Stimulated activated CD4-positive, alpha-beta T cell treated with anti-CD3 and anti-CD28 coated beads, TNF-alpha, amount 100 ng/mL, for 1 hour (primary cell): ENCODE data around the gene SSPN.

Experiments used
- DNase-seq, 3 donors: peaks; one replicate each; pipeline ENCODE4 v3.0.0-alpha.2; 2020; ENCODE audit warnings: low read depth in 3 of 3, low spot score in 1 of 3

SSPN gene

GRCh38 chr12:26195250-26195640, at the start of gene SSPN:
Gene SSPN, plus strand, starts transcription at chr12:26195573. Its CDS starts 100 bp downstream, at chr12:26195673.
- no peak for DNase-seq

DNA sequence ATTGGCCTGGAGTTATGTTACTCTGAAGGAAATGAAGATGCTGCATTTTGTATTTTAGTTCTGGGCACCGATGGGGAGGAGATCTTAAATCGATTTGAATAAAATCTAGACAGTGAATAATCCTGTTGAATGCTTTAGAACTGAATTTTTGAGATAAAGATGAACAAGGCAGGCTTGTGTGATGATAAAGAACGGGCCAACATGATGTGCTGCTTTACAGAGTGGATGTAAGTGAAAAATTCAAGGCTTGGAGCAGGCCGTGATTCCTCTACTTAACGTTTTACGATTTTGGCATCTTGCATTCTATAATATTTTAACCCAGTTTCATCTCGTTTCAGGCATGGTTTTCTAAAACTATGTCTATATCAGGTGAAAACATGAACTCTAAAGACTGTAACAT, 47.1 kb upstream of the SSPN start:
- DNase-seq = no peak

- DNase-seq = no peak
These were observed 45.3 kb upstream of the SSPN start for GRCh38 chr12:26149968-26150500.

DNA sequence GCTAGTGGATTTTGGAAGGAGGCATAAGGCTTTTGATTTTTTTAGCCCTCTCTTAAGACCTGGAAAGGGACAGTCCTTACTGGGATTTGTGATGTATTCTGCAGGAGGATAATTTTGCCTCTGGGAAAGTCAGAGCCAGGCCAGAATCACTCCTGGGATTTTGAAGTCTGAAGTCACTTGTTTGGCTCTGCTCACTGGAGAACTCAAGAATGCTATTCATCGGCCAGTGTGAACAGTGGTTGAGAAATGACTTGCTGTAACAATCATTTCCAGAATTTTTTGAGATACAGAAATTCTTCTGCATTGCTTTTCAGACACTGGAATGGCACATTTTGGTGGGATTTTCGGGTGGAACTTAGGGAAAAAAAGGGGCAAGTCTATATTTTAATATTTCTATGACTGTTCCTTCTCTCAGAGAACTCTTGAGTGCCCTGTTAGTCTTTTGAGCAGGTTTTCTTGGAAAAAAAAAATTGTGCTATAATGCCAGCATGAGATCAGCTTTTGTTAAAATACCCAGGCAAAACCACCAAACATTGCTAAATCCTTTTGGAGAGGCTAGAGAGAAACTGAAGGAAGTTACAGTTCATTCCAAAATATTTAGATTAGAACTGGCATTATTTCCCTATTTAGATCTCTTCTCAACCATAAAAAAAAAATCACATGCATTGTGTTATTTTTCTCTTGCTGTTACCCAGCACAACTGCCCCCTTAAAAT, 44.5 kb upstream of the SSPN start:
- DNase-seq = no peak

- DNase-seq = no peak
These were observed 42.8 kb upstream of the SSPN start for GRCh38 chr12:26152507-26153102.

DNA sequence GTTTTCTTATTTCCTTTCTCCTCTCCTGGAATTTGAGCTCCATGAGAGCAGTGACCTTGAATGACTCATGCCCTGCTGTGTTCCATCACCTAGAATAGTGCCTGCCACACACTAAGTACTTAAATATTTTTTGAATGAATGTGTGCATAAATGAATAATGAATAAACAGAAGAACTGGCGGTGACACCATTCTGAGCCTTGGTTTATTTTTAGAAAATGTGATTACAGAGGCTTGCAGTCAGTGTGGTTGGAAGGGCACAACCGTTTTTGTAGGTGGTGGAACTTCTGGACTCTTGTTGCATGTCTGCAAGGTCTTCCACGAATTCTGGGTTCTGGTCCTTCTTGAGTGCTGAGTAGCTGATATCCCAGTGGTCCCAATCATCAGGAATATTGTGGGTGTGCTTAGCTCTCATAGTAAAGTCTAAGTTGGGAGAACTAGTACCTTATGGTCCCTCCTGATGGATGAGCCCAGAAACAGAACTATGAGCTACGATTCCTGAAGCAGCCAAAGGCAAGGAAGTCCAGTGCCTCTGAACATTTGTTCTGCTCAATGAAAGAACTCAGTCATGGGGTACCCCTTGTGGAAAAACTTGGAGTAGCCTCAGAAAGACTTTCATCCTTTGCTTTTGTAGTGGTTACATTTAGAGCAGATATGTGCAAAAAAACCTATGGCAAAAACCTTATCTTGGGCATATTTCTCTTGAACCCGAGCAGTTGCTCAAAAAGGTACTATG, 41.8 kb upstream of the SSPN start:
- DNase-seq = no peak

GRCh38 chr12:26156201-26156871, 39.0 kb upstream of the SSPN start:
- DNase-seq = no peak

DNA sequence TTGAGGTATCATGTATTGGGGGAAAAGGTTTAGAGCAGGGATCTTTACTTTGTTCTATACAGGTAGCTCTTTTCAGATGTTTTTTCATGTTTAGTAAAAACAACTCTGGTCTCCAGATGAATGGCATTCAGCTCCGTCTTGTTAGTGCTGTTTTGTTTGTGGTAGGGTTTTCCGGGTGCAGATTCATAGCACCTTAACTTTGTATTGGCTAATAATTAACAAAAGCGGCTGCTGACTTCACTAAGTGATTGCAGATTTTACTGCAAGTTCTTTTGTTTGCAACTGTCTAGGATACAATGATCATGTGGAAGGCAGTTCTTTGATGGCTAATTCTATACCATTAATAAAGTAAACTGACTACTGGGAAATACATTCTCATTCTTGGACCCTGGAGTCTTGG, 38.4 kb upstream of the SSPN start:
- no peak for DNase-seq

DNA sequence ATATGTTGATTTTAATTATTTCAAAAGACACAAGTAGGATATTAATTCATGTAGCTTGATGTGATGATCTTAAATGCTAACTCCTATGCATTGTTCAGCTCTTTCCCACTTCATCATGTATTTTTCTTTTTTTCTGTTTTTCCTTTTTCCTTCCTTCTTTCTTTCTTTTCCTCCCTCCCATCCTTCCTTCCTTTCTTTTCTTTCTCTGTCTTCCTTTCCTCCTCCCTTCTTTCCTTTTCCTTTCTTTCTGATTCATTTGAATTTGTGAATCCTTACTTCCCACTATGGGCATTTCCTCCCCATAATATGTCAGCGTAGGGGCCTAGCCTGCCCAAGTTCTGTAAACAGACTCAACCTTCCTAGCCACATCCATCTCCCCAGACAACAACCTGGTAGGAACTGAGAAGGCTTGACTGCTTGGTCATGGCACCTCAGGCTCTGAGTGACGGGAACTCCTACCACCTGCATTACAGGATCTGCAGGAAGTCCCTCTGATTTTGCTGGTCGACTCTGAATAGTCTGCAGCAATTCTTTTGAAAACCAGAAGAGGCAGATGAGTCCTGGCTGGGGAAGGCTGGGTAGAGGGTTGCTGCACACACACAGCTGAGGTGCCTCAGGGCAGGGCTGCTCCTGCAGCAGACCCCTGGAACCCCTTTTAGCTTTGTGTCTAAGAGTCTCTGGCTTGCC, 37.2 kb upstream of the SSPN start:
- no peak for DNase-seq

GRCh38 chr12:26162174-26162573, 33.2 kb upstream of the SSPN start:
- DNase-seq = no peak

DNA sequence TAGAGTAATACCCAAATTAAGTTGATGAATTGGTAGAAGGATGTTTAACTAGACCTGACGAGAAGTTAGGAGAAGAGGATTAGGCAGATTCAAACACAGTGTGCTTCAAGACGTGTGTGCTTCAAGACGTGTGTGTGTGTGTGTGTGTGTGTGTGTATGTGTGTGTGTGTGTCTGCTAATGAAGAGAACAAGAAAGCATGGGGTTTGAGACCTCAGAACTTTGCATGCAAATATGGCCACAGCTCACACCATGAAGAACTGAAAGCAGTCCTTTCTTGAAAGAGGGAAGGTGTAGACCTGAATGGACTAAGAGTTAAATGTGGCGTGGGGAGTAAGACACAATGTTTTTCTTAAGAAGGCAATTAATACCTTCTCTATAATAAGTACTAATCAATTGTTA, 32.5 kb upstream of the SSPN start:
- DNase-seq = no peak

DNA sequence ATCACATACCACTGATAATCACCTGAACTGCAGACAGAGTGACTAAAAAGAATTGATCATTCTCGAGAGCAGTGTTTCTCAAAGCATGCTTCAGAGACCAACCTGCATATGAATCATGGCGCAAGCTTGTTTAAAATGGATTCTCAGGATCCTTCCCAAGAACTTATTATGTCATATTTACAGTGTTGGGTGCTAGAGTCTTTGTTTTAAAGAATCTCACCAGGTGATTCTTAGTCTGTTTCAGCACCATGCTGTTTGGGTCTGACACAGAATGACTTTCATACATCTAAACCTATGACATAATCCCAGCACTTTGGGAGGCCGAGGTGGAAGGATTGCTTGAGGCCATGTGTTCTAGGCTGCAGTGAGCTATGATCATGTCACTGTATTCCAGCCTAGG, 31.3 kb upstream of the SSPN start:
- no peak for DNase-seq

DNA sequence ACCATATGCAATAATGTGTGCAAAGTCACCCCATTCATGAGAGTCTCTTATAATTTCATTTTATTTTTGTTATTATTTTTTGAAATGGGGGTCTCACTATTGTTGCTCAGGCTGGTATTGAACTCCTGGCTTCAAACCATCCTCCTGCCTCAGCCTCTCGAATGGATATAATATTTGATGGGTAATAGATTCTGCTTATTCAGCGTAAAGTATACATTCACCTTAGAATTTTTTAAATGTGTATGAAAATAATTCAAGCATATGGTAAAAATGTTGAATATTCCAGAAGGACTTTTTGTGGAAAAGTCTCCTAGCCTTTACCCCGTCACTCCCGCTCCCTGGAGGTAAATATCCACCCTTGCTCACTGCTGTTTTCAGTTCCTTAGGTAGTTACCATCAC, 23.4 kb upstream of the SSPN start:
- DNase-seq = no peak

GRCh38 chr12:26172539-26172938, 22.8 kb upstream of the SSPN start:
- no peak for DNase-seq

DNA sequence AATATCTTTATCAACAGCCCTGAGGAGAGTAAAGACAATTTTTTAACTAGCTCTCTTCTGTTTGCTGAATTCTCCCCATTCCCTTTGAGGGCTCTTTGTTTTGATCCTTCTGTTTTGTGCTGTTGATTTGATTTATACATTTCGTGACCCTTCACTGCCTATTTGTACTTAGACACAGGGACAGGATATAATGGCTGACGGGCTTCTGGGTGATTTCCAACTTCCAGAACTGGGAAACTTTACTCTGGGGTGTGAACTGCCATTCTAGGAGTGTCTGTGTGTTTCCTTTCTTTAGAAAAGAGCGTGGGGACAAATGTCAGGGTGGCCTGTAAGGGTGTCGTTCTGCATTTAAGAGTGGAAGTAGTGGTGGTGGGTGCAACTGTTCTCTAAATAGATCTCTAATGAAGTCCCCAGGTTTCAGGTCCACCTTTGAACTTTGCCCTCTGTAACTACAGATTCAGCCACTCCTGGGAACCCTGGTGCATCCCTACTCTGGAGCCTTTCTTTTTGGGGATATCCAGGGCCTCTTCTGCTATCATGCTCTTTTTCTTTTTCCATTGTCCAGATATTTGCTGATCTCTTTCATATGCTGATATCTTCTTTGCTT, 22.3 kb upstream of the SSPN start:
- no peak for DNase-seq

GRCh38 chr12:26176725-26177124, 18.6 kb upstream of the SSPN start:
- DNase-seq = no peak

- no peak for DNase-seq
These were observed 18.1 kb upstream of the SSPN start for GRCh38 chr12:26177283-26177682.

DNA sequence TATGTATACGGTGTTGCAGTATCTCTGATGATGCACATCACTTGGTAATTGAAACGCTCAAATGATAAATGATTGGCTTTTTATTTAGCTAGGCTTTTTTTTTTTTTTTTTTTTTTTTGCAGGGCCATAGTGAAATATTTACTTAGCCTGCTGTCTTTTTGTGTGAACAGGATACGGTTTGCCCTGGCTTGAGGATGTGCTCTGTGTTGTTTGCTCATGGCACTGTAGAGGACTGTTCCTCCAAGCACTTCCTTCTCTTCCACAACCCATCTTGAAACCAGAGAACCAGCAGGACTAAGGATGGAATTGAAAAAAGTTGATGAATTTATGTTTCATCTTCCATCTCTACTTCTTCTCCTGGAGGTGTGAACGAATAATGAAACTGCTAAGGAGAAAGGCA, 15.5 kb upstream of the SSPN start:
- no peak for DNase-seq

DNA sequence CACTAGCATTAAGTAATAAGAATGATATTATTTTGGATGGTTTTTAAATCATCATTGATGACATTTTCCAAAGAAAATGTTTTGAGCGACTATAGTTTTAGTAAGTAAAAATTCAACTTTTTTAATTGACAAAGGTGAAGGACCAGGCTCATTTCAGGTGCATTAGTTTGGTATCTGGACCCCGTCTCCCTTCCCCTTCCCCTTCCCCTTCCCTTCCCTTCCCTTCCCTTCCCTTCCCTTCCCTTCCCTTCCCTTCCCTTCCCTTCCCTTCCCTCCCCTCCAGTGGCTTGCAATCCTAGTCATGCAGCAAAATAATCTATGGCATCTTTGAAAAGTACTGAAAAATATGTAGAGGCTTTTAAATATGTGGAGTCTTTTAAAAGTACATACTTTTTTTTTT, 13.0 kb upstream of the SSPN start:
- DNase-seq = no peak

DNA sequence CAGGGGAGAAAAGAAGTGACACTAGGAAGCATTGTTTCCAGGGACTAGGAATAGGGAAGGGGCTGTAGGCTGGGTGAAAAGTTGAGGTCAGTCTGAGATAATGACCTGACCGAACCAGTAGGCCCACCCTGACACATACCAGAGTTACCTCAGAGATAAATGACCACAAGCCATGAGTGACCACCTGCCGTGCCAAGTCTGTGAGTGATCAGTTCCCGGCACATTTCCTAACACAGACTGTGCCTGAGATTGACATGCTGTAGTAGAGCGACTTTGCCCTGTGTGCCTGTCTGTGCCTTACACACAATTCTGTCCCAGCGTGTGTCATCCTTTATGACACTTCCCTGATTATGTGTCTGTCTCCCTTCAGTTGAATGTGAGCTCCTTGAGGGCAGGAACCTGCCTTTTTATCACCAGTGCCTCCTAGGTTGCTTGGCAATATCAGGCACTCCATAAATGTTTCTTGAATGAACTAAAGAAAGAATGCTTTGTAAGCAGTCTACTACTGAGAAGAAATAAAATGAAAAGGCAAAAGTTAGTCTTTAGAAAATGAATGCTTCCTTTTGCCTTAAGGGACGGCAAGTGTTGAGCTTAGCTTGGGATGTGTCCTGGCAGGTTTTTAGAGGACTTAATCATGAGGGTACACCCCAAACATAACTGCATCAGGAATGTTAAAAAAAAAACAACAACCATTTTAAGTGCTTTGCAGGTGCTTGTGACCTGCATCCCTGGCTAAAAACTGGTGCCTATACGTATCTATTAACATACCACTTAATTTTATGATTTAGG, 9.6 kb upstream of the SSPN start:
- DNase-seq = no peak
